Measurements from ENCODE around the gene SETBP1.

GRCh38 chr18:45110577-45111501 lies 430.2 kb downstream of the SETBP1 start:
- no peak for TF ChIP-seq POLR2A (IDR thresholded peaks at IDR 0.05; ENCODE audit: low read depth, low read length)
- no peak for TF ChIP-seq TAF1 (IDR thresholded peaks at IDR 0.05; ENCODE audit: borderline replicate concordance, low read depth, low read length)
